ENCODE results near the gene ANAPC4.

The ANAPC4 gene

GRCh38 chr4:25449688-25450087 lies 72.6 kb downstream of the ANAPC4 start:
- no peak overlapping the region for H3K9ac ChIP-seq (ENCODE audit: low read depth, low read length)
- H3K27me3 ChIP-seq (ENCODE audit: control insufficient read depth, insufficient read depth, low read length) = no peaks in the 10 kb centered on the region
- no peaks in the 10 kb centered on the region for H3K9me3 ChIP-seq (ENCODE audit: control insufficient read depth, insufficient read depth, low read length)
- H3K4me1 ChIP-seq (ENCODE audit: control insufficient read depth, insufficient read depth, low read length) = peaks cover 25% of the 10 kb centered on the region
- H3K4me3 ChIP-seq (ENCODE audit: low read depth, low read length) = no peak overlapping the region
- no peaks in the 10 kb centered on the region for H3K36me3 ChIP-seq (ENCODE audit: control insufficient read depth, insufficient read depth, low read length)
- H3K27ac ChIP-seq (ENCODE audit: low read depth, low read length) = no peak overlapping the region

DNA sequence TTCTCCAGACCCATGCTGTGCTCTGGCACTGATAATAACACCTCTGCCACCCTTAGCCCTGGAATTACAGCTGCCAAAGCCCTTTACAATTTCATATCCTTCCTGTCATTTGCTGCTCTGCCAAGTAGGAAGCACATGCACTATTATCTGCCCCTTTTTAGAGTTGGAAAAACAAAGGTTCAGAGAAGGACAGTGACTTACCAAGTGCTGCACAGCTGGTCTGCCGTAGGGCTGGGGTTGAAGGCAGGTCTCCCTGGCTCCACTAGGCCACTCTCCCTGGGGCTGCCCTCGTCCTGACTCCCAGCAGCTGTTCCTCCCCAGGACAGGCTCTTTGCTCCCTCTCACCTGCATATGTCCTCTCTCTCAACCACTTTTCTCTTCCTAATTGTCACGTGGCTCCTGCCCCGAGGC lies 73.4 kb downstream of the ANAPC4 start:
- H3K4me1 ChIP-seq (ENCODE audit: control insufficient read depth, insufficient read depth, low read length) = peaks cover 25% of the 10 kb centered on the region
- no peaks in the 10 kb centered on the region for H3K36me3 ChIP-seq (ENCODE audit: control insufficient read depth, insufficient read depth, low read length)
- no peaks in the 10 kb centered on the region for H3K27me3 ChIP-seq (ENCODE audit: control insufficient read depth, insufficient read depth, low read length)
- no peak overlapping the region for H3K4me3 ChIP-seq (ENCODE audit: low read depth, low read length)
- no peaks in the 10 kb centered on the region for H3K9me3 ChIP-seq (ENCODE audit: control insufficient read depth, insufficient read depth, low read length)
- H3K27ac ChIP-seq (ENCODE audit: low read depth, low read length) = no peak overlapping the region
- no peak overlapping the region for H3K9ac ChIP-seq (ENCODE audit: low read depth, low read length)

- H3K4me1 ChIP-seq (ENCODE audit: control insufficient read depth, insufficient read depth, low read length) = peaks cover 18% of the 10 kb centered on the region
These were observed 74.6 kb downstream of the ANAPC4 start for GRCh38 chr4:25451676-25452075.

GRCh38 chr4:25452081-25452480 lies 75.0 kb downstream of the ANAPC4 start:
- H3K27ac ChIP-seq (ENCODE audit: low read depth, low read length) = no peak overlapping the region
- no peaks in the 10 kb centered on the region for H3K36me3 ChIP-seq (ENCODE audit: control insufficient read depth, insufficient read depth, low read length)
- no peaks in the 10 kb centered on the region for H3K27me3 ChIP-seq (ENCODE audit: control insufficient read depth, insufficient read depth, low read length)
- H3K4me1 ChIP-seq (ENCODE audit: control insufficient read depth, insufficient read depth, low read length) = peaks cover 14% of the 10 kb centered on the region
- H3K4me3 ChIP-seq (ENCODE audit: low read depth, low read length) = no peak overlapping the region
- H3K9ac ChIP-seq (ENCODE audit: low read depth, low read length) = no peak overlapping the region
- H3K9me3 ChIP-seq (ENCODE audit: control insufficient read depth, insufficient read depth, low read length) = no peaks in the 10 kb centered on the region

More at GRCh38 chr4:25451676-25452075, 74.6 kb downstream of the ANAPC4 start:
- Histone ChIP-seq H3K36me3 (ENCODE audit: control insufficient read depth, insufficient read depth, low read length) (no peaks in the 10 kb centered on the region), H3K9ac (ENCODE audit: low read depth, low read length) (no peak overlapping the region), H3K27ac (ENCODE audit: low read depth, low read length) (no peak overlapping the region), H3K9me3 (ENCODE audit: control insufficient read depth, insufficient read depth, low read length) (no peaks in the 10 kb centered on the region), H3K27me3 (ENCODE audit: control insufficient read depth, insufficient read depth, low read length) (no peaks in the 10 kb centered on the region), H3K4me3 (ENCODE audit: low read depth, low read length) (no peak overlapping the region)

GRCh38 chr4:25454476-25454875 lies 77.4 kb downstream of the ANAPC4 start:
- Histone ChIP-seq H3K27me3 (ENCODE audit: control insufficient read depth, insufficient read depth, low read length) (no peaks in the 10 kb centered on the region), H3K36me3 (ENCODE audit: control insufficient read depth, insufficient read depth, low read length) (no peaks in the 10 kb centered on the region), H3K4me1 (ENCODE audit: control insufficient read depth, insufficient read depth, low read length) (peaks cover 6% of the 10 kb centered on the region; the same call in 1 of the 2 replicates), H3K9ac (ENCODE audit: low read depth, low read length) (no peak overlapping the region), H3K4me3 (ENCODE audit: low read depth, low read length) (no peak overlapping the region), H3K27ac (ENCODE audit: low read depth, low read length) (no peak overlapping the region), H3K9me3 (ENCODE audit: control insufficient read depth, insufficient read depth, low read length) (no peaks in the 10 kb centered on the region)

- Histone ChIP-seq H3K9me3 (ENCODE audit: control insufficient read depth, insufficient read depth, low read length) (no peaks in the 10 kb centered on the region), H3K36me3 (ENCODE audit: control insufficient read depth, insufficient read depth, low read length) (no peaks in the 10 kb centered on the region), H3K27me3 (ENCODE audit: control insufficient read depth, insufficient read depth, low read length) (no peaks in the 10 kb centered on the region), H3K27ac (ENCODE audit: low read depth, low read length) (no peak overlapping the region), H3K4me3 (ENCODE audit: low read depth, low read length) (no peak overlapping the region), H3K9ac (ENCODE audit: low read depth, low read length) (no peak overlapping the region), H3K4me1 (ENCODE audit: control insufficient read depth, insufficient read depth, low read length) (no peaks in the 10 kb centered on the region)
These were observed 80.1 kb downstream of the ANAPC4 start for GRCh38 chr4:25457053-25457715.

DNA sequence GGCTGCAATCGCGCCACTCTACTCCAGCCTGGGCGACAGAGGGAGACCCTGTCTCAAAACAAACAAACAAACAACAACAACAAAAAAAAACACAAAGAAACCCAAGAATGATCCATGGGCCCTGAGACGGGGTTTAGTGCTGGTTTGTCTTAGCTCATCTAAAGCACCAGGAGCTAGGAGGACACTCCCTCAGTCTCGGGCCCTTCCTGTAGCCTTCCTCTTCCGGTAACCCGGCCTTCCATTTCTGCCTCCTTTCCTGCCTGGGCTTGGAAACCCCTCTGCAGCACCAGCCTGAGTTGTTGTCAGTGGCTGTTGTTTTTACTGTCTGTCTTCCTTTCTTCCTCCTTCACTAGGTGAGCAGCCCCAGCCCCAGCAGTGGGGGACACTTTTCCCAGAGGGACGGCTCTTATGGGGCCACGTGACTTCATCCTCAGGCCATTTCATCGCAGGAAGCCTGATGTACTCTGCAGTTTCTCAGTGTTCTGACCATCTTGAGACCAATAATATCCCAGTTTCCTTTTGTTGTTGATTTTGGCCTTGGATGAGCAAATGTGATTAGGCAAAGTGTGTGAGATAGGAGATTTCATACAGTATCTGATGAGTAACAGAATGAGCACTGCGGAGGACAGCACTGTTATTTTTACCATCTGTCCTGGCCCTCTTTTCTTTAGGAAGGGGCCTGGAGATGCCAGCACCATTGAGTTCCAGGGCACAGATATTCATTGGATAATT lies 90.1 kb downstream of the ANAPC4 start:
- no peaks in the 10 kb centered on the region for H3K27me3 ChIP-seq (ENCODE audit: control insufficient read depth, insufficient read depth, low read length)
- no peaks in the 10 kb centered on the region for H3K9me3 ChIP-seq (ENCODE audit: control insufficient read depth, insufficient read depth, low read length)
- no peak overlapping the region for H3K27ac ChIP-seq (ENCODE audit: low read depth, low read length)
- no peaks in the 10 kb centered on the region for H3K4me1 ChIP-seq (ENCODE audit: control insufficient read depth, insufficient read depth, low read length)
- no peaks in the 10 kb centered on the region for H3K36me3 ChIP-seq (ENCODE audit: control insufficient read depth, insufficient read depth, low read length)
- H3K9ac ChIP-seq (ENCODE audit: low read depth, low read length) = no peak overlapping the region
- H3K4me3 ChIP-seq (ENCODE audit: low read depth, low read length) = no peak overlapping the region

DNA sequence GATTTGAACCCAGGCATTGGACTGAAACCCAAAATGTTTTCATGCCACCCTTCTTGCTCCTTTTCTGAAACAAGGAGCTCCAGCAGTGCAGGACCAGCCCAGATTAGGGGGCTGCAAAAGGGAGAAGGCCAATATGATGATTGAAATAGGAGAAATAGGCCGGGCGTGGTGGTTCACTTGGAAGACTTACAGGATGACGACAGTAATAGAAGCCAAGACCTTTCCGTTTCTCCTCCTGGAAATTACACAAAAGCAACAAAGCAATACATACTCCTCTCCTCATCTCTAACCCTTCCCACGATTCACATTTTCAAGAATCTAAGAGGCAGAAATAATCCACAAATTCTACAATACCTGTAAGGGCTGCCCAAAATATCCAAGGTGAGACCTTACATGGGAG lies 90.8 kb downstream of the ANAPC4 start:
- H3K9me3 ChIP-seq (ENCODE audit: control insufficient read depth, insufficient read depth, low read length) = no peaks in the 10 kb centered on the region
- H3K4me1 ChIP-seq (ENCODE audit: control insufficient read depth, insufficient read depth, low read length) = no peaks in the 10 kb centered on the region
- no peak overlapping the region for H3K9ac ChIP-seq (ENCODE audit: low read depth, low read length)
- no peaks in the 10 kb centered on the region for H3K36me3 ChIP-seq (ENCODE audit: control insufficient read depth, insufficient read depth, low read length)
- H3K4me3 ChIP-seq (ENCODE audit: low read depth, low read length) = no peak overlapping the region
- H3K27ac ChIP-seq (ENCODE audit: low read depth, low read length) = no peak overlapping the region
- H3K27me3 ChIP-seq (ENCODE audit: control insufficient read depth, insufficient read depth, low read length) = no peaks in the 10 kb centered on the region

All from HUES48 (cell line).